GM20000 (cell line): Measurements from ENCODE around the gene DHRS12.

Experiments
- DNase-seq: peaks from one replicate; pipeline ENCODE4 v3.0.0; 2012; ENCODE audit warnings: low spot score
- TF ChIP-seq, protein P1 (sequence below): IDR thresholded peaks from 2 replicates; pipeline ENCODE4 v1.5.1; 2012; ENCODE audit warnings: mild to moderate bottlenecking, control low read depth; ENCODE audit errors: extremely low read depth, missing control alignments

DHRS12 gene

DNA sequence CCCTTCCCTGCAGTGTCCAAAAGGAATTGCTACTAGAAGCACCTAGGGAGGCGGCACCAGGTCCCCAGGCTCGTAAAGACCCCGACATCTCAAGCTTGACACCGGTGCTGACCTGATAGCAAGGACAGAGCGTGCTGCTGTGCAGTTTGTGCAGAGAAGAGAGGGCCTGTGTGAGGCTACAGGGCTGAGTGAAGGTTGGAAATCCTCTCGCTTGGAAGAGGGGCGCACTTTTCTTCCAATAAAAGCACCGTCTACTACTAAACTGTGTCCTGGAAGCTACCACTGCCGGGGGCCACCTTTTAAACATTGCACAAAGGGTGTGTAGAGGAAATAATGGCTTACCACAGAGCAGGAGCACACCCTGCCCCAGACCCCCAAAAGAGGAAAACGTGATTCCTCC lies 30.0 kb upstream of the DHRS12 start:
- DNase-seq, result no peak
- TF ChIP-seq, protein P1, sequence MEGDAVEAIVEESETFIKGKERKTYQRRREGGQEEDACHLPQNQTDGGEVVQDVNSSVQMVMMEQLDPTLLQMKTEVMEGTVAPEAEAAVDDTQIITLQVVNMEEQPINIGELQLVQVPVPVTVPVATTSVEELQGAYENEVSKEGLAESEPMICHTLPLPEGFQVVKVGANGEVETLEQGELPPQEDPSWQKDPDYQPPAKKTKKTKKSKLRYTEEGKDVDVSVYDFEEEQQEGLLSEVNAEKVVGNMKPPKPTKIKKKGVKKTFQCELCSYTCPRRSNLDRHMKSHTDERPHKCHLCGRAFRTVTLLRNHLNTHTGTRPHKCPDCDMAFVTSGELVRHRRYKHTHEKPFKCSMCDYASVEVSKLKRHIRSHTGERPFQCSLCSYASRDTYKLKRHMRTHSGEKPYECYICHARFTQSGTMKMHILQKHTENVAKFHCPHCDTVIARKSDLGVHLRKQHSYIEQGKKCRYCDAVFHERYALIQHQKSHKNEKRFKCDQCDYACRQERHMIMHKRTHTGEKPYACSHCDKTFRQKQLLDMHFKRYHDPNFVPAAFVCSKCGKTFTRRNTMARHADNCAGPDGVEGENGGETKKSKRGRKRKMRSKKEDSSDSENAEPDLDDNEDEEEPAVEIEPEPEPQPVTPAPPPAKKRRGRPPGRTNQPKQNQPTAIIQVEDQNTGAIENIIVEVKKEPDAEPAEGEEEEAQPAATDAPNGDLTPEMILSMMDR, result no peak

DNA sequence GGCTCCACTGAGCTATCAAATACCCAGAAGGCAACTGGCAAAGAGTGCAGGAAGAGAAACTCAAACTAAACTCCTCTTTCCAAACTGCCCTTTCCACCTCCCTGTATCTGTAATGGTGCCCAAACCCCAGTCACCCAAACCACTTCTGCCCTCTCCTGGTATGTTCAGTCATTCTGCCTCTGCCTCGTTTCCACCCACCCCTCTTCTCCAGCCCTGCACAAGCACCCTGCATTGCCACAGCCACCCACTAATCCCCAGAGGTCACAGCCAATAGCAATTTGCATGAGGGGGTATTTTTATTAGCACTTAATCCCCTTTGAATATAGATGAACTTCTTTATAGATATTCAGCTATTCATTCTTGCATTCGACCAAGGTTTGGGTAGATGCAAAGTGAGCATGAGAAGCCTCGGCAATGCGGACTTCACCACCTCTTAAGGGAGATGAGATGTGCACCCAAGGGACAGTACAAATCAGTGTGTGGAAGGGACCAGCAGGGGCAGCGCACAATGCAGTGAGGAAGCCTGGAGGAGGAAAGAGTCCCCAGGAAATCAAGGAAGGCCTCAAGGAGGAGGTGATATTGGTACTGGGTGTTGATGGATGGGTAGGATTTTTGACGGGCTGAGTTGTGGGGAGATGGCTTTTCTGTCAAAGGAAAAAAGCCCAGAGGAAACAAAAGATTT lies 28.6 kb upstream of the DHRS12 start:
- DNase-seq, result peak; percentile 54
- TF ChIP-seq, protein P1, result peak; percentile 16

DNA sequence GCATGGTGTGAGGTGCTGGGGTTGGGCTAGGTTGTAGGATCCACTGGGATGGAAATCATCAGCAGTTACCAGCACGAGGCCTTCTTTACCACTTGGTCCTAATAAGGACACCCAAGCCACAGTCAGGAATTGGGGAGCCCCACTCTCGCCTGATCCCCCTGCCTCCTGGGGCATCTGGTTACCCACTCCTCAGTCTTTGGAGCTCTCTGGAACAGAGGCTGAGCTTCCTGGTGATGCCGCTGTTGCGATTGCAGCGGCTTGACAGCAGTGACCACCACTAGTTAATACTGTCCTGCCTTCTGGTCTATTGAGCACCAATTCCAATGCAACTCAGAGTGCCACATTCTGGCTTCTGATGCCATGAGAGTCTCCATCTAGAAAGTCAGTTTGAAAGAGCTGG lies 27.6 kb upstream of the DHRS12 start:
- TF ChIP-seq, protein P1, result no peak
- DNase-seq, result no peak

DNA sequence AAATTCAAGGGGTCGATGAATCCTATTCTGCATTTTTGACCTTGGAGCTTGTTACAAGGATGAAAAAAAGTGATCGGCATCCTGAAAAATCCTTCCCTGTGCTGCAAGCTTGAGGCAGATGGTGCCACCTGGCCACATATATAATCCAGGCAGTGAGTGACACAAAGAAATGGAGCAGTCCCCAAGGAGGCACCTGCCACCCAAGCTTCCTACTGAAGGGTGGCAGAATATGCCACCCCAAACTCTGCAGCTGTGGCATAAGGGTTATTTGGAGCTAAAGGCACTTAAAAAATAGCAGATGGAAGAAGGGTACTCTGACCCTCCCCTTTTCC lies 25.6 kb upstream of the DHRS12 start:
- DNase-seq, result no peak
- TF ChIP-seq, protein P1, result no peak

DNA sequence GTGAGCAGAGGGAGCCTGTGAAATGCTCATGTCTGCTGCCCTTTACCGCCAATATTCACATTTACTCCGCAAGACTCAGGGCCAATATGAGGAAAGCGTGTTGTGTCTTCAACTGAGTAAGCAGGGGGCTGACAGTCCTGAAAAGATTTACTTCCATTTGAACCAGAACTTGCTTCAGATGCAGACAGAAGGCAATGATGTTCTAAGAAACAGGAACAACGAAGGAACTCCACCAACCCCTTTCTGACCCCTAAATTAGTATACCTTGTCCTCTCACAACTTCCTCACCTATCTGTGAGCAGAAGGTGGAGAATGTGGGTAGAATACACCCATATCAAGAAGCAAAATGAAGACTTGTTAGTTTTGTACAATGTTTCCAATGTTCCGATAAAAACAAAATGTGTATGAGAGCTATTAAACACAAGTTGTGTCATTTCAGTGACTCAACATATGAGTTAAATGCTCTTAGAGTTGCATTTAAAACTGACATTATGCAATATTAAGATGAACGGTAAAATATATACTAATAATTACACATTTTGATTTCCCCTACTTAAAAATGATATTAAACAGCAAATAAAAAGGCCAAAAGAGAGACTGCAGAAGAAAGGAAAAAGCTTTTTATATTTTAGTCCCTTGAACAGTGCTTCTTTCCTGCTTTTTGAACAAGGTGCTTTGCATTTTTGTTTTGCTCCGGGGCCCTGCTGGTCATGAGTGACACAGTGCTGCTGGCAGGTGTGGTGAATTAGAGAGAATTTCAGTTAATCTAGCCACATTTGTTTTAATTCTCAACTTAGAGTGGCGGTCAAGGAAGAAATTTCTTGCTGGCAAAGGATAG lies 25.0 kb upstream of the DHRS12 start:
- TF ChIP-seq, protein P1, result no peak
- no peak for DNase-seq

DNA sequence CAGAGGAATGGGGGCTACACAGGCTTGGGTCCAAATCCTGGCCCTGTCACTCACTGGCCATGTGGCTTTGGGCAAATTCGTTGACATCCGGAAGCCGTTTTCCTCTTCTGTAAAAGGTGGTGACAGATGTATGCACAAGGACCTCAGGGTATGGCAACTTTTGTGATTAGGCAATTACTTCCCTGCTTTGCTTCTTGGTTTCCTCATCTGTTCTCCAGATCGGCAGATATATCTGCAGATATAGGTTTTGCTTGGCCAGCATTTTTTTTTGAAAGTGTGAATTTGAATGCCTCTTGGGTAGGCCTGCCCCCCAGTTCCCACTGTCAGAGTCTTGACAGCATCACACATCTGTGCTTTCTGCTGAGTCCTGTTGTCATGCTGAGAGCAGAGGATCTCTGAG lies 23.3 kb upstream of the DHRS12 start:
- DNase-seq, result no peak
- TF ChIP-seq, protein P1, result no peak

DNA sequence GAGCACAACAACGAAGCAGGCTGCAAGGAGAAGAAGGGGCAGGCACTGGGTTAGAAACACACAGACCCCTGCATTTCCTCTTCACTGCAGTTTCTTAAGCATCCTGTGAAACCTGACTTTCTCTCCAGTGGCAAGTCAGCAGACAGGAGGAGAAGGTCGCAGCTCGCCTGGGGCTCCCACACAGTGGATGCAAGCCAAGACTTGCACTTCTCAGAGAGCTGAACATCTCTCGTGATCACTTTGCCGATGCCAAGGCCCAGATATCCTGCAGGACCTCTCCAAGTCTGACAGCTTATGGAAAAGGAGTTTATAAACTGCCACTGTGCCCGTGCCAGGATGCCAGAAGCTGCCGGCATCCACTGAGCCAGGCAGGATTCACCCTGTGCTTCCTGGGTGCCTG lies 22.6 kb upstream of the DHRS12 start:
- no peak for DNase-seq
- TF ChIP-seq, protein P1, result no peak
